DMS153 (cell line): ENCODE results near the gene ALG5.

ENCODE experiments used
- DNase-seq: peaks from one replicate; lab custom pipeline; 2025; lab: John Stamatoyannopoulos, UW

ALG5 gene

GRCh38 chr13:36979361-36980050 lies 19.6 kb downstream of the ALG5 start:
- DNase-seq, result no peak

GRCh38 chr13:36975172-36975571 lies 24.0 kb downstream of the ALG5 start:
- no peak for DNase-seq

GRCh38 chr13:36973621-36974295 lies 25.4 kb downstream of the ALG5 start:
- DNase-seq, result no peak

GRCh38 chr13:36973009-36973408 lies 26.1 kb downstream of the ALG5 start:
- no peak for DNase-seq

GRCh38 chr13:36966404-36966803 lies 32.7 kb downstream of the ALG5 start:
- DNase-seq, result no peak

GRCh38 chr13:36965767-36966166 lies 33.4 kb downstream of the ALG5 start:
- DNase-seq, result no peak

GRCh38 chr13:36959456-36960116 lies 39.6 kb downstream of the ALG5 start:
- DNase-seq, result no peak

GRCh38 chr13:36954542-36954941 lies 44.6 kb downstream of the ALG5 start:
- DNase-seq, result no peak

GRCh38 chr13:36950920-36951319 lies 48.2 kb downstream of the ALG5 start:
- DNase-seq, result no peak

- DNase-seq, result no peak
Measured at GRCh38 chr13:36950330-36950729, 48.8 kb downstream of the ALG5 start.

GRCh38 chr13:36945078-36945477 lies 54.1 kb downstream of the ALG5 start:
- no peak for DNase-seq

GRCh38 chr13:36925603-36926002 lies 73.5 kb downstream of the ALG5 start:
- DNase-seq, result no peak

GRCh38 chr13:36924001-36924400 lies 75.1 kb downstream of the ALG5 start:
- no peak for DNase-seq

GRCh38 chr13:36921631-36922301 lies 77.4 kb downstream of the ALG5 start:
- no peak for DNase-seq

- no peak for DNase-seq
Measured at GRCh38 chr13:36920616-36921185, 78.4 kb downstream of the ALG5 start.

GRCh38 chr13:36919833-36920615 lies 79.1 kb downstream of the ALG5 start, which contains the start of gene SMAD9:
Gene SMAD9, minus strand, starts transcription at chr13:36920238. Its CDS starts 40,549 bp downstream, at chr13:36879689.
- DNase-seq, result peak; percentile 24

- no peak for DNase-seq
Measured at GRCh38 chr13:36919171-36919832, 79.8 kb downstream of the ALG5 start.

- peak; percentile 17 for DNase-seq
Measured at GRCh38 chr13:36918246-36919131, 80.7 kb downstream of the ALG5 start.

GRCh38 chr13:36917311-36917710 lies 81.8 kb downstream of the ALG5 start:
- no peak for DNase-seq
